GM10248 (cell line): ENCODE measurements around the gene CALHM3.

Experiments
- CTCF ChIA-PET: fragments of 300-600 bp; sonication (Branson Sonifier 250); formaldehyde crosslinking; extraction: SDS; loops from one replicate; lab custom pipeline; 2021; ENCODE audit warnings: antibody characterized with exemption; lab: Yijun Ruan, JAX
- POLR2A ChIA-PET: fragments of 350-650 bp; sonication (Branson Sonifier 250); formaldehyde crosslinking; extraction: SDS; loops from one replicate; lab custom pipeline; 2020; ENCODE audit warnings: antibody characterized with exemption; lab: Yijun Ruan, JAX
- DNase-seq: peaks from one replicate; pipeline ENCODE4 v3.0.0; 2012; ENCODE audit errors: extremely low spot score
- CTCF ChIP-seq: IDR thresholded peaks from 2 replicates; pipeline ENCODE4 v1.5.1; 2012; ENCODE audit warnings: mild to moderate bottlenecking, low read depth; ENCODE audit errors: extremely low read depth, missing control alignments, control extremely low read depth

CALHM3 gene

DNA sequence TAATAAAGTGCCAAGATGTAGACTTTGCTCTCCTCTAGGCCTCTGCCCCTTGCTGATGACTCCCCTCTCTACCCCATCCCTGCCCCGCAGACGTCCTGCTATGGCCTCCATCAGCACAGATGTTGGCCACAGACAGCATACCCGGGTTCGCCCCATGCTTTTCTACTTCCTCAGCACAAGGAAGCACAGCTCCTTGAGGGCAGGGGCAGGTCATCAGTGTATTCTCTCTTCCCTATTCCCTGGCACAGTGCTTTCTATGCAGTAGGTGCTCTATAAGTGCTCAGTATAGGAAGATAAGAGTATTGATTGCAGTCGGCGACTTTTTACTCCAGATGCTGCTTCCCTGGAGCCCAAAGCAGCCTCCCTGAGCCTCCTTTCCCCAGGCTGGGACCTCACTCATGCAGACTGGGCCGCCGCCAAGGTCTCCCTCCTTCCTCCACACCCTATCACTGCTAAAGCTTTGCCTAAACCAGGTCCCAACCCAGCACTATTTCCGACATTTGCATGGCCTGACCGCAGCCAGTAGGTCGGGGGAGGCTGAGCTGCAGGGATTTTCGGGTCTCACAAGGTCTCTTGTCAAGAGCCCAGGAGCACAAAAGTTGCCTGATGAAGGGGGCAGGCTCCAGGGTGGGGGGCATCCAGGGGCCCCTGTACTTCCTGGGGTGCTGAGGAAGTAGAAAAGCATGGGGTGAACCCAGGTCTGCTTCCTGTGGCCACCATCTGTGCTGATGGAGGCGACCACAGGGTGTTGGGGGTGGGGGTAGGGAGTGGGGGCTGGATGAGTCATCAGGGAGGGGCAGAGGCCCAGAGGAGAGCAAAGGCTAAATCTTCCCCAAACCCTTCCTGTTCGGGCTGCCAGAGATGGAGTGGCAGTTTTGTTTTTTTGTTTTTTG is 8.0 kb downstream of the CALHM3 start:
- ChIA-PET CTCF (interaction anchor here (1.5 to 2.9 kb wide), 5 partner anchors 10 to 55 kb away, joined by 3 to 15 read pairs (median 7); no protein-coding TSS in a partner anchor), POLR2A (interaction anchor here (0.5 to 0.8 kb wide), 3 partner anchors 12 to 536 kb away, joined by 3 to 8 read pairs (median 3); partner anchors contain the start of gene CALHM1)
- no peak for TF ChIP-seq CTCF
- peak; percentile 88 for DNase-seq

- ChIA-PET CTCF (interaction anchor here (0.9 to 1.3 kb wide), 4 partner anchors 9 to 38 kb away, joined by 3 to 4 read pairs (median 3); partner anchors contain the start of gene CALHM3), POLR2A (no interaction called here)
- TF ChIP-seq CTCF = no peak
- no peak for DNase-seq
Observed at GRCh38 chr10:103469201-103469600, 9.8 kb downstream of the CALHM3 start.

- POLR2A ChIA-PET = interaction anchor here (0.7 kb wide), 1 partner anchor 24 kb away, joined by 4 read pairs; no protein-coding TSS in a partner anchor
- TF ChIP-seq CTCF = no peak
- peak; percentile 57 for DNase-seq
- CTCF ChIA-PET = interaction anchor here (1.1 to 2.9 kb wide), 6 partner anchors 9 to 138 kb away, joined by 3 to 15 read pairs (median 4); no protein-coding TSS in a partner anchor
Observed at GRCh38 chr10:103467406-103467805, 11.6 kb downstream of the CALHM3 start.

- ChIA-PET CTCF (interaction anchor here (1.1 to 2.9 kb wide), 9 partner anchors 9 to 139 kb away, joined by 3 to 15 read pairs (median 4); partner anchors contain the start of gene CALHM2), POLR2A (interaction anchor here (0.7 kb wide), 1 partner anchor 23 kb away, joined by 4 read pairs; no protein-coding TSS in a partner anchor)
- no peak for DNase-seq
- TF ChIP-seq CTCF = no peak
Observed at GRCh38 chr10:103466734-103467133, 12.3 kb downstream of the CALHM3 start.

DNA sequence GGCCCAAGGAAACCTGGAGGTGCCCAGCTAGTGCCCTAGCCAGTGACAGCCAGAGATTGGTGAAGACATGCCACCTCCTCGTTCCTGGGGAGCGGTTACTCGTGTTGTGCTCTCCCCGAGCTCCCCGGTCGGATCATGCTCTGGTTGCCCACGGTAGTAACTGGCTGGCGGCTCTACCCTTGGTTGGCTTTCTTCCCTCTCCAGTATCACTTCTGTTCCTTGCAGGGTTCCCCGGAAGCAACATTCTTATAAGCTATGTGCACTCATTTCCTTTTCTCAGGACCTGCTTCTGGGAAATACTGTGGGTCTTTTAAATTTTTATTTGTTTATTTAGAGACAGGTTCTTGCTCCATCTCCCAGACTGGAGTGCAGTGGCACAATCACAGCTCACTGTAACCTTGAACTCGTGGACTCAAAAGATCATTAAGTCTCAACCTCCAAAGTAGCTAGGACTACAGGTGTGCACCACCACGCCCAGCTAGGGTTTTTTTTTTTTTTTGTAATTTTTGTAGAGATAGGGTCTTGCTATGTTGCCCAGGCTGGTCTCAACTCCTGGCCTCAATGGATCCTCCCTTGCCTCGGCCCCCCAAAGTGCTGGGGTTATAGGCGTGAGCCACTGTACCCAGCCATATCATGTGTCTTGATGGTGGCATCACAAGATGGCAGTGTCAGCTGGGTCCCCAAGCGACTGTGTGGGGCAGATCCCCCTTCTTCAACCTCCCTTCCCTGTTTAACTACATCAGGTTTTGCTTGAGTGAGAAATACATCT is 13.4 kb downstream of the CALHM3 start:
- DNase-seq = no peak
- CTCF ChIA-PET = interaction anchor here (0.9 to 2.9 kb wide), 8 partner anchors 9 to 132 kb away, joined by 3 to 15 read pairs (median 6); partner anchors contain the start of gene CALHM2
- POLR2A ChIA-PET = no interaction called here
- no peak for TF ChIP-seq CTCF
